ENCODE results near the gene NMT2.

DNA sequence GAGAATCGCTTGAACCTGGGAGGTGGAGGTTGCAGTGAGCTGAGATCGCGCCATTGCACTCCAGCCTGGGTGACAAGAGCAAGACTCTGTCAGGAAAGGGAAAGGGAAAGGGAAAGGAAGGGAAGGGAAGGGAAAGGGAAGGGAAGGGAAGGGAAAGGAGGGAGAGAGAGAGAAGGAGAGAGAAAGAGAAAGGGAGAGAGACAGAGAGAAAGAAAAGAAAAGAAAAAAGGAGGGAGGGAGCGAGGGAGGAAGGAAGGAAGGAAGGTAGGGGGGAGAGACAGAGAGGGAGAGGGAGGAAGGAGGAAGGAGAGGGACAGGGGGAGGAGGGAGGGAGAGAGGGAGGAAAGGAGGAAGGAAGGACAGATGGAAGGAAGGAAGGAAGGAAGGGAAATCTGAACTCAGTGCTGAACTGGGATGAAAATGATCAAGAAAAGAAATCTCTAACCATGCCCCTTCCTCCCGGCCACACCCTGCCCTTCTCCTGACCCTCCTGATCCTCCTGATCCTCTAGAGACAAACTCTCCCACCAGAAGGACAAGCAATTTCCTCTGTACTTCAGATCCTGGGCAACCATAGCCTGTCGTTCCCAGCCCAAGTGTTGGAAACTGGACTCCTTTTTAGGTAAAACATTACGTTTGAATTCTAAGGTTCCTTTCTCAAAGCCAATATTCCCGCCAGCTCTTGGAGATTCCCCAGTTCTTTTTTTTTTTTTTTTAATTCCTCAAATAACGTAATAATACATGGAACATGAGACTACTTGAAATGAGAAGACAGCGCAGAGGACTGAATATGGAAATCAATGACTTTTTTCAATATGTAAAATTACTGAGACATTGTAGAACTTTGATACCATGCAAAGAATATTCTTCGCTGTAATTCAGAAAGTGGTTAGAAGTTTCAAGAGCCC, 32.1 kb downstream of the NMT2 start:
- TF ChIP-seq, protein P1, sequence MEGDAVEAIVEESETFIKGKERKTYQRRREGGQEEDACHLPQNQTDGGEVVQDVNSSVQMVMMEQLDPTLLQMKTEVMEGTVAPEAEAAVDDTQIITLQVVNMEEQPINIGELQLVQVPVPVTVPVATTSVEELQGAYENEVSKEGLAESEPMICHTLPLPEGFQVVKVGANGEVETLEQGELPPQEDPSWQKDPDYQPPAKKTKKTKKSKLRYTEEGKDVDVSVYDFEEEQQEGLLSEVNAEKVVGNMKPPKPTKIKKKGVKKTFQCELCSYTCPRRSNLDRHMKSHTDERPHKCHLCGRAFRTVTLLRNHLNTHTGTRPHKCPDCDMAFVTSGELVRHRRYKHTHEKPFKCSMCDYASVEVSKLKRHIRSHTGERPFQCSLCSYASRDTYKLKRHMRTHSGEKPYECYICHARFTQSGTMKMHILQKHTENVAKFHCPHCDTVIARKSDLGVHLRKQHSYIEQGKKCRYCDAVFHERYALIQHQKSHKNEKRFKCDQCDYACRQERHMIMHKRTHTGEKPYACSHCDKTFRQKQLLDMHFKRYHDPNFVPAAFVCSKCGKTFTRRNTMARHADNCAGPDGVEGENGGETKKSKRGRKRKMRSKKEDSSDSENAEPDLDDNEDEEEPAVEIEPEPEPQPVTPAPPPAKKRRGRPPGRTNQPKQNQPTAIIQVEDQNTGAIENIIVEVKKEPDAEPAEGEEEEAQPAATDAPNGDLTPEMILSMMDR (IDR thresholded peaks at IDR 0.05): no peak
- TF ChIP-seq POLR2A (IDR thresholded peaks at IDR 0.05) (no peak), POLR2AphosphoS5 (IDR thresholded peaks at IDR 0.05; ENCODE audit: insufficient read depth in 1 of 2, low read depth in 1 of 2) (no peak)
